HG03439 (cell line): Measurements from ENCODE around the gene ANKRD31.

Source experiments
- ATAC-seq: cut with Tn5 transposase; IDR thresholded peaks from one replicate; pipeline ENCODE4 v1.9.1; 2021; ENCODE audit warnings: mild to moderate bottlenecking, moderate library complexity; ENCODE audit not compliant: unreplicated experiment

ANKRD31 gene

DNA sequence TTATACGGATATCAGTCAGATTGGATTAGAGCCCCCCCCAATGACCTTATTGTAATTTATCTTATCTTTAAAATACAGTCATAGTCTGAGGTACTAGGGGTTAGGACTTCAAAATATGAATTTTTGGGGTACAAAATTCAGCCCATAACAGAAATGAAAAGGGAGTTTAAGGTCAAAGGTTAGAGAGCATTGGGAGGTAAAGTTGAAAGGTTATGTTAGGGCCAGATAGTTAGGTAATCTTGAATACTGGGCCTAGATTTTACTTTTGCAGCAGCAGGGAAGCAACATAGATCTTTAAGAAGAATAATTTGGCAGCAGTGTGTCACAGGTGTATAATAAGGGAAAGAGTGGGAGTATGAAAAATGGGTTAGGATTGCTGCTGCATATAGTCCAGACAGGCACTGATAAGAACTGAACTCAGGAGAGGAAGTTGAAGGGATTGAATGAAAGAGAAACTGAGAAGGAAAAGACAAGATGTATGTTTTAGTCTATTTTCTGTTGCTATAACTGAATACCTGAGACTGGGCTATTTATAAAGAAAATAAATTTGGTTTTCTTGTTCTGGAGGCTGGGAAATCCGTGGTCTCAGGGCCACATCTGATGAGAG is 173.7 kb downstream of the ANKRD31 start:
- no peak for ATAC-seq

DNA sequence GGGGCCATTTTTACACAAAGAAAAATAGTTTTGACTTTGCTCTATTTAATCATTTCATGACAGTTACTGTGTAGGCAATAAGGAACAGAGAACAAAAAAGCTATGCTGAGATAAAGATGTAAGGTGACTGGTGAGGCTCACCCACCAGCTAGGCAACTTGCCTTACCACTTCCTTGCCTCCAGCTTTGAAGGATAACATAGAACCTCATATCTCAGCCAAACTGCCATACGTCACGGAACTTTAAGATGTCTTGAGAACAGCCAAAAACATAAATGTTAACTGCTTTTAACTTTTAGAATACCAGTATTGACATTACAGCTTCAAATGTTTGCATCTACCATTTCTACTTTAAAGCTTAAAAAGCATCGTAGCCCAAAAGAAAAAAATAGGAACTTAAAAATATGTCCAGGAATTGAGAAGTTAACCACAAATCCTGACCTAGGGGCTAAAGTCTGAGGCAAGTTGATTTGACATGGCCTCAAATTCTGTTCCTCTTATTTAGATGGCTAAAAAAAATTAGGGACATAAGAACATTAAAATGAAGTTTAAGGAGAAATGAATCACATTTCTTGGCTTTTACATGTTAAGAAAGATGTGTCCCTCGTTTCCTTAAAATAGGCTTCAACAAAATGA is 176.6 kb downstream of the ANKRD31 start:
- ATAC-seq: no peak

DNA sequence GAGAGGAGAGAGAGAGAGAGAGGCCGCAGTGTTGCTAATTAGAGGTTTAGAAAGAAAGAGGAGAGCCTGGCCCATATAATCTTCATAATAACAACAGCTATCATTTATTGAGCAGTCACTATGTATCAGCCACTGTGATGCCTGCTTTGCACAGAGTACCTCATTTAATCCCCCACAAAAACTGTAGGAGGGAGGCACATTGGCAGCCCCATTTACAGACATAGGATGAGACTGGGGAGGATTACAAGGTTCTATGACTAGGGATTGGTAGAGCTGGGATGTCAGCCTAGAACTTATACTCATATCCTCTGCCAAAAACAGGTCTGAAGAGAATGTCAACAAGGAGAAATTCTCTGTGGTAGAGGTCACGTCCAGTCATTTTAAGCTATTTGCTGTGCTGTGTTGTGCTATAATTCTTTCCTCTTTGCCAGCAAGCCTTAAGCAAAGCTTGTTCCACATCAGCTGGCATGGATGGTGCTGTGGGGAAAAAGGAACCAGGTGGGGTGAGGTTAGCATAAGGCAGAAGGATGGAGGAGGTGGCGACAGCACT is 177.6 kb downstream of the ANKRD31 start:
- ATAC-seq: no peak

DNA sequence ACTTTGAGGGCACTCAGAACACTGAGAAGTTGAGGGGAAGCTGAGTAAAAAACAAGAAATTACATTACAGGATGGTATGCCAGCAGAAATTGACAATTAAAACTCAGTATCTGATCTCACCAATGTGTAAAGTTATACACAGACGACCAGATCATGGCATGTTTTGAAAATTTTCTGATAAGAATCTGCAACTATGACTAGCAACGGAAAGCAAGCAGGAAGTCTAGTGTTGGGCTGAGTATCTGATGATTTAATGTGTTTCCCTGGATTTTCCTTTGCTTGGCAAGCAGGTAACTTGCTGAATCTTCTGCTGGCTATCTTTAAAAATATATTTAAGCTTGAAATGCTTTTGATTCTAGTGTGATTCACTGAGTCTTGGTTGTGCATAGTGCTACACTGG is 179.1 kb downstream of the ANKRD31 start:
- ATAC-seq: no peak

DNA sequence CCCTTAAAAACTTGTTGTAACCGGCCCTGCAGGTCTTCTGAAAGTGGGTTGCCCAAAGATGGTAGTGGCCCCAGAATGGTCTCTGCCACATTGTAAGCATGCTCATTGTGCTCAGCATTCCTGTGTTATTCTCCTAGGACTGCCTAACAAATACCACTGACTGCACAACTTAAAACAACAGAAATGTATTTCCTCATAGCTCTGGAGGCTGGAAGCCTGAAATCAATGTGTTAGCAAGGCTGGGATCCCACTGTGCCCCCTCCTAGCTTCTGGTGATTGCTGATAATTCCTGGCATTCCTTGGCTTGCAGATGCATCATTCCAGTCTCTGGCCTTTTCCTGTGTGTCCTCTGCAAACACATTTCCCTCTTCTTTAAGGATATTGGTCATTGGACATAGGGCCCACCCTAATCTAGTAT is 180.9 kb downstream of the ANKRD31 start:
- no peak for ATAC-seq

DNA sequence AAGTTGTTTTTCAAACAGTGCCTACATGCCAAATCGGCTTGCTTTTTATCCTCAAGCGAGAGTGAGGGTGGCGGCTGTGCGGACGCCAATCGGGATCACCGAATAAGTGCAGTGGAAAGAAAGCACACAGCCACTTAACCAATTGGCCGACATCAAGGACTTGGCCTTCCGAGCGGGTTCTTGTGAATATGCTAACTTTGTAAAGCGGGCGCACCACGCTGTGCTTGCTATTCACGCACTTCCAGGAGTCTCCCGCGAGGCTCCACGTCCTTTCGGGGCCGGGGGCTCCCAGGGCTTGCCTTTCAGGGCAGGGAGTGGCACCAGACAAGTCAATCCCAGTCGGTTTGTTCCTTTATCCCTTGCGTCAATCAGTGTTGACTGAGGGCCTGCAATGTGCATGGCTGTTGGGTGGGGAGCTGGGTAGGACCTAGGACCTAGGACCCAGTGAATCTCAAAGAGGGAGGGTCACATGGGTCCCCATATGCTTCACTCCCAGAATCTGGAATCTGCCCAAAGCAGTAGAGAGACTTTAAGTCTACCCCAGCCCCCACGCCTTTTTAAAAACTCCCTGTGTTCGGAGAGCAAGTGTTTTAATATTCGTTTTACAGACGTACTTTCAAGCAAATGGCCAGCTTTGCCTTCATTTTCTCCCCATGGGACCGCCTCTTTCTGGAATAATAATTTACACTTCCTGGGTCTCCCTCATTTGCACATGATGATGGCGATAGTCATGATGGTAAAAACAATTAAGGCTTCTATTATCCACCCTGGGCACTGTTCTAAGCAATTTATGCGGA is 182.3 kb downstream of the ANKRD31 start:
- no peak for ATAC-seq

DNA sequence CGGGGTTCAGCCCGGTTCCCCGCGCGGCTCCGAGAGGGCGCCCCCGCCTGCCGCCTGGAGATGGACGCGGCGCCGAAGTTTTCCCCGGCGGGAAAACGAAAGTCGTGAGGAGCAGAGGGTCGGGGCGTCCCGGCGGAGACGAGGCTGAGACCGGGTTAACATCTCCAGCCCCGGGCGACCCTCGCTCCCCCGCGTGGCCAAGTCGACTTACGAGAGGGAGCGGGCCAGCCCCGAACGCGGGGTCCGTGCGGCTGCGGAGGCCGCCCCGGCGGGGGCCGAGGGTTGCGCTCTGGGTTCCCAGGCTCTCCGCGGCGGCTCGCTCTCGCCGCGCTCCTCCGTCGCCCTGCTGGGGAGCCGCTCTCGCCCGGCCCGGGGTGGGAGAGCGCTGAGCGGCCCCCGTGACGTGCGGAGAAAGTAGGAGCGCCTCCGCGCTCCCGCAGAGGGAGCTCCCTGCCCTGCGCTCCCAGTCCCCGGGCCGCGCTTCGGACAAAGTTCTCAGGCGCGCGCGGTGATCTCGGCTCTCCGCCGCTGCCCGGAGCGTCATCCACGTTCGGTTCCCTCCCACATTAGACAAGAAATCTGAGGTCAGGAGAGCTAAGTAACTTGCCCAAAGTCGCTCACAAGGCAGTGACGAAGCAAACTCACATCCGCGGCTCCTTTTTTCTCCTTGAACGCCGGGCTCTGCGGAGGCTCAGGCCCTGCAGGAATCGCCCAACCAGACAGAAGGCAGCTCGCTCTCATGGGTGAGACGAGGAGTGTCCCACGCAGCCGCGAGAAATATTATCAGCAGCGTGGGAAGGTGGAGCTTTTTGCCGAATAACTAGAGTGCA is 183.2 kb downstream of the ANKRD31 start:
- ATAC-seq: no peak

DNA sequence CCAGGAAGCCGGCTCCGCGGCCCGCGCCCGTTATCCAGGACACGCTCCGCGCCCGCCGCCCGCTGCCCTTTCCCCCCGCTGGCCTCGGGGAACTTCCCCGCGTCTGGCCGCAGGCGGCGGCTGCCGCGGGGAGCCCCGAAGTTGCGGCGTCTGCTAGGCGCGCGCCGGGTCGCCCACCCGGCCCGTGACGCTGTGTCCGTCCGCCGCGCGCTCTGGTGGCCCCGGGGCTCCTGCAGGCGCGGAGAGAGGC is 183.7 kb downstream of the ANKRD31 start:
- ATAC-seq: no peak

DNA sequence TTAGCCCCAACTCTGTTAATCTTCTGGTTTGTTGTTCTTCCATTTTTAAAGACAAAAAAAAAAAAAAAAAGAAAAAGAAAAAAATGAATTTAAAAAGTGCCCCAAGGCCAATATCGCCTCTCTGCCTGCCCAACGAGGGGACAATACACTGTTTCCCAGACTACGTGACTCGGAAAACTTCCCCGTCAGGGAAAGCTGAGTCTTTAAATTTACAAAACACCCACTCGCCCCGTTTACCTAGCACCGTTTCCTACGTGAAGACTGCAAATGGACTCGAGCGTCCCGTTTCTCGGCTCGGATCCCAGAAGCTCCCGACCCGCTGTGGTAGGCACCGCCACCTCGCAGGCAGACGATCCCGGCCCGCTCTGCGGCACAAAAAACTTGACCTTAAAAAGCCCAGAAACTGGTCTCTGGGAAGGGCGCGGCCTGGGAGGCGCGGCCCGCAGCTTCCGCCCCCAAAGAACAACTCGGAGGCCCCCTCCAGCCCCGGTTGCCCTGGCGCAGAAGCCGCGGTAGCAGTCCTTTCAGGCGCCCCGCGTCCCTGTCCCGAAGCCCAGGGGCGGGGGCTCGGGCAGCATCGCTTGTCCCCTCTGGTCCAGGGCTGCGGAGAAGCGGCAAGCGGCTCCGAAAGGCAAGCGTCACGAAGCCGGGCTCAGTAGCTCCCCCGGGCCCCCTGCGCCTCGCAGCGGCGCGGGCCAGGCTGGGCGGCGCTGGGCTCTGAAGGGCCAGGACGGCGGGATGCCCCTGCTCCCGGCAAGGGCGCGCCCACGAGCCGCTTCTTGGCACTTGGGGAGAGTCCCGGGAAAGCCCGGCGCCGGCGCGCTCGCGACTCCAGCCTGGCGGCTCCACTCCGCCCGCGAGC is 184.3 kb downstream of the ANKRD31 start, which contains the start of gene GCNT4:
Gene GCNT4, minus strand, starts transcription at position 367 of the 862 bp plus-strand sequence. CDS start 22,521 bp downstream, outside the sequence.
- no peak for ATAC-seq

DNA sequence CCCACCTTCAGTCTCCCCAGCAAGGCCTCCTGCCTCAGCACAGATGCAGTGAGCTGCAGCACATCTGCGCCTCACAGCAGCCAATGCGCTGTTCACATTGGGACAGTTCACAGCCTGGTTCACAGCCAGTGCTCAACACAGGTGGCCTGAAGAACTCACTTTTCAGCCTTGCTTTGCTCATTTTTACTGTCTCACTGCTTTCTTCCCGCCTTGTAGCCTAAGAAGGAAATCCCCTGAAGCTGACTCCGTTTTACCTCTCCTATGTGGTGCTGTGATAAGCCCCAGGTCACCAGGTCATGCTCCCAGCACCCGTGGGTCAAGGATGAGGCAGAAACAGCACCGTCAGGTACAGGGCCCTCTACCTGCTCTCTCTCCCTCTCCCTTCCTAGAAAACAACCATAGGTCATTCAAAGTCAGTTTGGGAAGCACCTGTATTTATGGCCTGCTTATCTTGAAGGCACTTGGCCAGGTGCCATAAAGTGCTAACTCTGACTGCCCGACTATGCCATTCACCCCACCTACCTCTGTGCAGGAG is 185.4 kb downstream of the ANKRD31 start:
- ATAC-seq: no peak

DNA sequence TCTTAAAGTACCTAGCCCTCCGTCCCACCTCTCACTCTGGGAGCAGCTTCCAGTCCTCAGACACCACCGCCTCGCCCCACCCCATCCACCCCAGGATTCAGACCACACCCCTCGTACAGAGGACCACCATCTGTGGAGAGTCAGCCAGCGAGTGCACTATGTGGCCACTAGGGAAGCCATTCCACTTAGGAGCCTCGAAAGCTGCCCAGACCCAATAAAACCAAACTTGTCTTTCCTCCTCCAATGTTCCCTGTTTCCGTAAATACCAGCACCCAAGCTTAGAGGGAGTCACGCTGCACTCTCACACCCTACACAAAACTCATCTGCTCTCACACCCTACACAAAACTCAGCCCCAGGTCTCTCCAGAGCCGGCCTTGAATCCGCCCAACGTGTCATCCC is 186.3 kb downstream of the ANKRD31 start:
- no peak for ATAC-seq

DNA sequence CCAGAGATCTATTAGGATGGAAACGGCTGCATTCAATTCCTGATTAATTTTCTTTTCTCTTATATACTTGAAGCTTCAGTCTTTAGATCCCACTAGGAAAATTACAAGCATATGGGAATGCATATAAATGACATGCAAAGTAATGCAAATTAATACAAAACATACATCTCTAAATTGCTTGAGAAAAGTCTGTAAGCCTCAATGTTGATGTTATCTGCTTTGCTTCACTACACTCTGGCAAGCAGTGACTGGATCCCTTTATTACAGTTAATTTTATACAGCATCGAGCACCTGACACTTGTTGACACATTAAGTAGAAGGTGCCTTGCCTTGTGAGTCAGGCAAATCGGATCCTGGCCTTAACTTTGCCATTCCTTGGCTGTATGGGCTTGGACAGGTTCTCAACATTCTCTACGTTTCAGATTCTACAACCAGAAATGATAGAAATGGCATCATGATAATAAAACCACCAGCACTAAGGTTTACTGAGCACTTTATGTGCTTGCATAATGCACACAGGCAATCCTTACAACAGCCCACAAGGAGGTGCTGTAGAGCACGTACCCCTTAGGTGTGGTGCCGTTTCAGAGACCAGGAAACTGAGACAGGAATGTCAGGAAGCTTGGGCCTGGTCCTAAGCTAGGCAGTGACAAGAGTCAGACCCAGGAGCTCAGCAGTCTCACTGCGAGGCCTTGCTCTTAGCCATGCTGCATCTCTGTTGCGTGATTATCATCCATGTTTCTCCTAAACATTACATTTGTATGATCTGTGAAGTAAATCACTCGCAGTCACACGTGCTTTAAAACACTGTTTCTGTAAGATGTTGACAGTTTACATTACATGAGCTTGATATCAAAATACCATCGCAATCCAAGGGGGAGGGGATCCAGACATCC is 187.0 kb downstream of the ANKRD31 start:
- no peak for ATAC-seq

DNA sequence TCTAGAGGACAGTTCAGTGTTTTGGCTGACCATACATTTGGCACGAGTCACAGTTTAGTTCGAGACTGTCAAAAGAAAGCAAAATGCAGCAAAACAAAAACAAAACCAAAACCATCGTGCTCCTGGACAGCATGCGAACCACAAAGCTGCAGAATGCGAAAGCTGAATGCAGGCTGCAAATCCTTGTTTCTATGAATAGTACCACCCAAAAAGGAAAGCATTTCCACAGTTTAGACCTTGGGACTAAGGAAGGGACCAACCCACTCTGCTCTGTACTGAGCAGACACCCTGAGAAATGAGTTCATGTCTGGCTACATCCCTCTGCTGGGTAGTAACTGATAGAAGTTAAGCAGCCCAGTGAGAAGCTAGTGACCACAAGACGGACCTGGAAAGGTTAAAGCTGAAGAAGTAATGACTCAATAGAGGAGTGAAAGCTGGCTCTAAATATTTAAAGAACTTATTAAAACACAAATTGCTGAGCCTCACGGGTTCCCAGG is 188.2 kb downstream of the ANKRD31 start:
- peak; percentile 73 for ATAC-seq

DNA sequence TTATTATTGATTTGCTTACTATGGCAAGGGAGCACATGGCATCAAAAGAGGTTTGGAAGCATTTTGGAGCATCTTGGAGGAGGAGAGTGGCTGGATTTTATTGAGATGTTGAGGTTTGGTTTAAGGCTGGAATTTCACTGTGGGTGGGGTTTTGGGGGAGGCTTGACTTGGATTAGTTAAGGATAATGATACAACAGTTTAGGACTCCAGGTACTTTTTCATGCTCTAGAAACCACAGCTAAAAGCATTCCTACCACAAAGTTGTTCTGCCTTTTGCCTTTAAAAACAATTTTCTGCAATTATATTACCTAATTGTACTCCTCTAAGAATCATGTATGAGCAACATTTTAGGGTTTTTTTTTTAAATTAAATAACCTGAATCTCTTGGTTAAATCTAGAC is 189.3 kb downstream of the ANKRD31 start:
- no peak for ATAC-seq

DNA sequence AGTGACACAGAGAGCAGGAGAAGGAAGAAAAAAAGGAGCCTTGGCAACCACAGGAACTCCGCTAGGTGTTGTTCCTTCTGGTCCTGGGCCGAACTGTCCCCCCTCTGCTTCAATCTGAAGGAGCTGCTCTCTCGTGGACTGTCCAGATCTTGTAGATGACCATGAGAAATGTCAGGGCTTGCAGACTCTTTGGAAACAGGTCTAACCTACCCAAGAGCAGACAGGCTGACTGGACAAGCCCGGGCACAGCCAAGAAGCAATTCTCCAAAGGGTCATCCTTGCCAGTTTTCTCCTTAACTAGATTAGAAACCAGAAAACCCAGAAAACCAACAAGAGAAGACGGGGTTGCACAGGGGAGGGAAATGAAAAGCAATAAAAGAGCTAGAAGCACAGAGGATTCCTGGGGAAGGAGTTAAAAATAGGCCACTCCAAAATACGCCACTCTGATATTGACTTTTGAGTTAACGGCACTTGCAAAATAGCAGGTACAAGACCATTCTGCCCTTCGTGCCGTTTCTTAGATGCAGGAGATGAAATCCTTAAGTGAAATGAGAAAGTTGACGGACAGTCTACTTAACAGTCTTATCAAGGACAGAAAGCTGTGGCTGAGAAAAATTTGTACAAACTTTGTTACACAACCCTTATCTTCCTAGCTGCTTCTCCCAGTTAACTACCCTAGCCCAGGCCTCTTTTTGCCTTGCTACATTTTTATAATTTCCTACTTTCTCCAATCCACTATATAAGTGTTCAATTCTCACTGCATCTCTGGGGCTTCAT is 190.1 kb downstream of the ANKRD31 start:
- ATAC-seq: no peak

DNA sequence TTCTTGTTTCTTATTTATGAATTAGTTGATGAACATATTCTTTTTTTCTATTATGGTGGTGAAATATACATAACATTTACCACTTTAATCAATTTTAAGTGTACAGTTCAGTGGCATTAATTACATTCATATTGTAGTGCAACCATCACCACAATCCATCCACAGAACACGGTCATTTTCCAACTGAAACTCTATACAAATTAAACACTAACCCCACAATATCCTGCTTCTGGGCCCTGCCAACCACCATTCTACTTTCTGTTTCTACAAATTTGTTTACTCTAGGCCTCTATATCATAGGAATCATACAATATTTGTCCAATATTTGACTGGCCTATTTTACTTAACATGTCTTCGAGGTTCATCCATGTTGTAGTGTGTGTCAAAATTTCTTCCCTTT is 191.6 kb downstream of the ANKRD31 start:
- ATAC-seq: no peak

DNA sequence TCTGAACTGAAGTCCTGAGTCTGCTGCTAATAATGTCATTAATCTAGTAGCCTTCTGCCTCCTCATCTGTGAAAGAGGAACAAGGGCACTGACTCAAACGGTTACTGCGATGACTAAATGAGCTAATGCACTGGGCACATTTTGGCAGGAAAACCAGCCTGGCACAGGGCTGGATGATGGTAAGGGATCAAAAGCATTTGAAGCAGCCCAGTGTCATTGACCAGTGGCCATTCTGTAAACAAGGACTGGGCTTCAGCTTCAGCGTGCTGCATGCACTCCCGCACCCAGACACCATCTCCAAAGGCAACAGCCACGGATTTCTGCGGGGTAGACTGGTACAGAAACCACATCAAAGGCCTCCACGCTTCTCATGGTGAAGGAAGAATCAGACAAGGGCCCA is 192.3 kb downstream of the ANKRD31 start:
- ATAC-seq: no peak

DNA sequence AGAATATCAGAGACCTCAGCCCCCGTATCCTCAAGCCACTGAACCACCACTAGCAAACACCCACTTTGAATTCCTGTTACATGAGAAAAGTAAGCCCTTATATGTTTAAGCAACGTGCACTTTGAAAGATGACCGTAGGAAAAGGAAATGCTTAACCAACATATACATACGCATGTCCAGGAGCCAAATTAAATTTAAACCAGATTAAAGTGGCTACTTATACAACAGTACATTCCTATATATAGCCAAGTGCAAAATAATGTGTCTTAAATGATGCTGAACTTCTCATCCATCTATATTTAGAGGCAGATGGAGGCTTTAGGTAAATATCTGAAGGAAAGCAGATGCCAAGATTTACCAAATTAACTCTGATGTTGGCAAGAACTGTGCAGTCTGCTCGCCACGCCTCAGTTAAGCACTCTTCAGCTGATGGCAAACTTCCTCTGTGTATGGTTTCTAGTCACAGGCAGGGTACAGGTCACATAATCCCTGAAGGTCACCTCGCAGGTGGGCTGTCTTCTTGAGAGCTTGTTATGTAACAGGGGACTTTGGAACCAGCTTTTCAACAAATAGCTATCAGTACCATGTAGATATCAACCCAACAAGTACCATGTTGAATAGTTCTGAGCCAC is 192.9 kb downstream of the ANKRD31 start:
- no peak for ATAC-seq
